GM21390 (cell line): ENCODE results near the gene SLC6A6.

ENCODE experiments used
- ATAC-seq: cut with Tn5 transposase; IDR thresholded peaks from one replicate; pipeline ENCODE4 v1.9.1; 2021; ENCODE audit not compliant: unreplicated experiment

SLC6A6 gene

GRCh38 chr3:14464521-14464920 lies 62.1 kb downstream of the SLC6A6 start:
- no peak for ATAC-seq

GRCh38 chr3:14465425-14465824 lies 63.0 kb downstream of the SLC6A6 start:
- ATAC-seq = no peak

- no peak for ATAC-seq
Measured at GRCh38 chr3:14466179-14466903, 63.9 kb downstream of the SLC6A6 start.

GRCh38 chr3:14467814-14468620 lies 65.6 kb downstream of the SLC6A6 start:
- no peak for ATAC-seq

- no peak for ATAC-seq
Measured at GRCh38 chr3:14468621-14468981, 66.2 kb downstream of the SLC6A6 start.

GRCh38 chr3:14470461-14470860 lies 68.1 kb downstream of the SLC6A6 start:
- no peak for ATAC-seq

GRCh38 chr3:14471016-14471415 lies 68.6 kb downstream of the SLC6A6 start:
- ATAC-seq = no peak

- ATAC-seq = no peak
Measured at GRCh38 chr3:14471690-14472089, 69.3 kb downstream of the SLC6A6 start.

GRCh38 chr3:14472471-14473351 lies 70.3 kb downstream of the SLC6A6 start:
- no peak for ATAC-seq

- ATAC-seq = no peak
Measured at GRCh38 chr3:14473411-14473891, 71.0 kb downstream of the SLC6A6 start.

- ATAC-seq = no peak
Measured at GRCh38 chr3:14474363-14475081, 72.1 kb downstream of the SLC6A6 start.

GRCh38 chr3:14475621-14476020 lies 73.2 kb downstream of the SLC6A6 start:
- ATAC-seq = no peak

GRCh38 chr3:14476583-14477265 lies 74.3 kb downstream of the SLC6A6 start:
- ATAC-seq = no peak

- no peak for ATAC-seq
Measured at GRCh38 chr3:14477311-14477935, 75.0 kb downstream of the SLC6A6 start.

- ATAC-seq = no peak
Measured at GRCh38 chr3:14478956-14479550, 76.6 kb downstream of the SLC6A6 start.

- no peak for ATAC-seq
Measured at GRCh38 chr3:14479591-14479990, 77.2 kb downstream of the SLC6A6 start.

GRCh38 chr3:14480207-14481017 lies 78.0 kb downstream of the SLC6A6 start:
- no peak for ATAC-seq

- no peak for ATAC-seq
Measured at GRCh38 chr3:14481018-14481645, 78.7 kb downstream of the SLC6A6 start.
